GM10266 (cell line): Measurements from ENCODE around the gene RABGEF1.
"Not testable (repeated sequence)": the region's sequence is repeated elsewhere in the genome, so short reads cannot be mapped to it uniquely, and the experiment has no call there.

Experiments used
- DNase-seq: peaks from one replicate; pipeline ENCODE4 v3.0.0; 2012; ENCODE audit errors: extremely low spot score
- CTCF ChIP-seq: IDR thresholded peaks from 2 replicates; pipeline ENCODE4 v1.5.1; 2012; ENCODE audit warnings: mild to moderate bottlenecking, low read depth; ENCODE audit not compliant: control insufficient read depth, insufficient read depth; ENCODE audit errors: missing control alignments

RABGEF1 gene

GRCh38 chr7:66757939-66758338, 17.4 kb downstream of the RABGEF1 start:
- TF ChIP-seq CTCF, result no peak
- no peak for DNase-seq

GRCh38 chr7:66758950-66759628, 18.6 kb downstream of the RABGEF1 start:
- no peak for TF ChIP-seq CTCF
- no peak for DNase-seq

GRCh38 chr7:66763183-66763582, 22.6 kb downstream of the RABGEF1 start:
- DNase-seq, result not testable (repeated sequence)

- not testable (repeated sequence) for DNase-seq
Observed at GRCh38 chr7:66763633-66764355, 23.3 kb downstream of the RABGEF1 start.

GRCh38 chr7:66764905-66765304, 24.4 kb downstream of the RABGEF1 start:
- not testable (repeated sequence) for DNase-seq

GRCh38 chr7:66765322-66766025, 24.9 kb downstream of the RABGEF1 start:
- DNase-seq, result not testable (repeated sequence)

GRCh38 chr7:66766041-66766440, 25.5 kb downstream of the RABGEF1 start:
- DNase-seq, result no peak
- no peak for TF ChIP-seq CTCF

GRCh38 chr7:66767486-66767885, 27.0 kb downstream of the RABGEF1 start:
- DNase-seq, result not testable (repeated sequence)

GRCh38 chr7:66768865-66769832, 28.6 kb downstream of the RABGEF1 start:
- DNase-seq, result no peak
- TF ChIP-seq CTCF, result no peak
